ENCODE results near the gene OVOL1. TPM values are rescaled to one million over a fixed set of nuclear protein-coding genes. Genes with fewer than 3 reads are reported as not detected.

Gene OVOL1
- polyA plus RNA-seq, 3 donors: 0.08 TPM; not detected in 2

DNA sequence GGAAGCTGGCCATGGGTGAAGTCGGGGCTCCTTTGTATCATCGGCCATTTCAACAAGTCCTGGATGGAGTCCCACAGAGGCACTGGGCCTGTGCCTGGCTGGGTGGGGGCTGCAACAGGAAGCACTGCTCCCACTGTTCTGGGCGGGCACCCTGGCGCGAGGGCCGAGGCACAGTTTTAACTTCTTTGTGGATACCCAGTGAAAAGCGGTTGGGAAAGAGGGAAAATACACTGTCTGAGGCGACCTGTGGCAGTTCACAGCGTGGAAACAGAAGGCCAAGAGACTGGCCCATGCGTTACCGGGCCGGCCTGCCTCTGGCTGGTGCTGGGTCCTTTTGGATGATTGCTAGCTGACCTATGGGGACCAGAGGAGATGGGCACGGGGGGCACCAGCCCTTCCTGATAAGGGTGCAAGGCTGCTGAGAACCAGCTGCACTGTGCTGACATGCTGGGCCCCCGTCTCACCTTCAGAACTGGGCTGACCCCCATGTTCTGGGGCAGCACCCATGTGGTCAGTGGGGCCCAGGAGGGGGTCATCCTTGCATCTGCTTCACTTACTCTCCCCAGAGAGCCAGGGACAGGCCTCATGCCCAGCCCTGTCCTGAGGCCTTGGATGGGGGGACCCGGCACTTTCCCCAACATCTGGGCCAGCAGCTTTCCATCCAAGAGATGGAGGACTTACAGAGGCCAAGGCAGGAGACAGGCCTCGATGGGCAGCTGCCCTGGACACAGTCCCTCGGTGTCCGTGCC, 4.2 kb downstream of the OVOL1 start:
- Histone ChIP-seq H3K9ac (ENCODE audit: insufficient read depth, low read length, poor library complexity, severe bottlenecking) (no peak overlapping the region), H3K4me2 (replicated peaks; ENCODE audit: extremely low read depth, low read length, poor library complexity, severe bottlenecking) (no peak overlapping the region), H3K4me3 (replicated peaks in 1 of 3; ENCODE audit: low read depth in 2 of 3, low read length in 3 of 3) (no peak overlapping the region), H3K79me2 (ENCODE audit: insufficient read depth, low read length) (no peaks in the 10 kb centered on the region), H3K36me3 (replicated peaks in 1 of 2; ENCODE audit: control insufficient read depth in 1 of 2, insufficient read depth in 2 of 2, low read length in 2 of 2) (no peaks in the 10 kb centered on the region), H4K20me1 (ENCODE audit: insufficient read depth, low read length) (no peaks in the 10 kb centered on the region), H3K9me3 (replicated peaks in 1 of 2; ENCODE audit: control insufficient read depth in 1 of 2, insufficient read depth in 1 of 2, low read length in 2 of 2) (peaks cover 0 to 14% of the 10 kb centered on the region in 2 donors), H2AFZ (ENCODE audit: insufficient read depth, low read depth, low read length, poor library complexity, severe bottlenecking) (peak overlapping the region; percentile 52), H3K27ac (ENCODE audit: low read depth in 1 of 2, low read length in 2 of 2) (no peak overlapping the region), H3K27me3 (ENCODE audit: control insufficient read depth in 2 of 2, insufficient read depth in 2 of 2, low read length in 2 of 2) (peaks cover 18 to 41% of the 10 kb centered on the region in 2 donors), H3K4me1 (ENCODE audit: control insufficient read depth in 1 of 2, insufficient read depth in 2 of 2, low read length in 2 of 2) (peaks cover 26 to 33% of the 10 kb centered on the region in 2 donors)
- Mint-ChIP-seq H3K4me3 (no peak overlapping the region), H3K9me3 (peaks cover 0 to 17% (median 5%) of the 10 kb centered on the region in 7 donors), H3K27ac (peak overlapping the region in 2 of 7 donors; percentile 4 to 25), H3K36me3 (peaks cover 0 to 3% of the 10 kb centered on the region in 2 donors), H3K4me1 (peaks cover 30% of the 10 kb centered on the region), H3K27me3 (ENCODE audit: low read depth in 3 of 3) (peaks cover 33 to 47% (median 44%) of the 10 kb centered on the region in 3 donors)
- WGBS (ENCODE audit: insufficient coverage): 90% methylated on average over 17 of the region's 18 CpGs
- TF ChIP-seq, protein P1, sequence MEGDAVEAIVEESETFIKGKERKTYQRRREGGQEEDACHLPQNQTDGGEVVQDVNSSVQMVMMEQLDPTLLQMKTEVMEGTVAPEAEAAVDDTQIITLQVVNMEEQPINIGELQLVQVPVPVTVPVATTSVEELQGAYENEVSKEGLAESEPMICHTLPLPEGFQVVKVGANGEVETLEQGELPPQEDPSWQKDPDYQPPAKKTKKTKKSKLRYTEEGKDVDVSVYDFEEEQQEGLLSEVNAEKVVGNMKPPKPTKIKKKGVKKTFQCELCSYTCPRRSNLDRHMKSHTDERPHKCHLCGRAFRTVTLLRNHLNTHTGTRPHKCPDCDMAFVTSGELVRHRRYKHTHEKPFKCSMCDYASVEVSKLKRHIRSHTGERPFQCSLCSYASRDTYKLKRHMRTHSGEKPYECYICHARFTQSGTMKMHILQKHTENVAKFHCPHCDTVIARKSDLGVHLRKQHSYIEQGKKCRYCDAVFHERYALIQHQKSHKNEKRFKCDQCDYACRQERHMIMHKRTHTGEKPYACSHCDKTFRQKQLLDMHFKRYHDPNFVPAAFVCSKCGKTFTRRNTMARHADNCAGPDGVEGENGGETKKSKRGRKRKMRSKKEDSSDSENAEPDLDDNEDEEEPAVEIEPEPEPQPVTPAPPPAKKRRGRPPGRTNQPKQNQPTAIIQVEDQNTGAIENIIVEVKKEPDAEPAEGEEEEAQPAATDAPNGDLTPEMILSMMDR (IDR thresholded peaks at IDR 0.05): no peak
- DNase-seq: no peak
- intact Hi-C loops (cut with micrococcal nuclease): no loop called here

GRCh38 chr11:65791719-65792213, 4.9 kb downstream of the OVOL1 start:
- 18% methylated on average over 5 of the region's 13 CpGs for WGBS (ENCODE audit: insufficient coverage)

More at GRCh38 chr11:65791719-65792213, 4.9 kb downstream of the OVOL1 start:
- H3K4me1 Mint-ChIP-seq: peaks cover 28% of the 10 kb centered on the region
- H3K9me3 ChIP-seq (replicated peaks in 1 of 2; ENCODE audit: control insufficient read depth in 1 of 2, insufficient read depth in 1 of 2, low read length in 2 of 2): peaks cover 0 to 12% of the 10 kb centered on the region in 2 donors
- intact Hi-C loops (cut with micrococcal nuclease): no loop called here
- no peaks in the 10 kb centered on the region for H3K36me3 ChIP-seq (replicated peaks in 1 of 2; ENCODE audit: control insufficient read depth in 1 of 2, insufficient read depth in 2 of 2, low read length in 2 of 2)
- peak overlapping the region in 3 of 7 donors; percentile 4 to 25 (median 16) for H3K27ac Mint-ChIP-seq
- no peak overlapping the region for H3K4me2 ChIP-seq (replicated peaks; ENCODE audit: extremely low read depth, low read length, poor library complexity, severe bottlenecking)
- H3K4me3 Mint-ChIP-seq: no peak overlapping the region
- H3K9ac ChIP-seq (ENCODE audit: insufficient read depth, low read length, poor library complexity, severe bottlenecking): no peak overlapping the region
- peak overlapping the region; percentile 52 for H2AFZ ChIP-seq (ENCODE audit: insufficient read depth, low read depth, low read length, poor library complexity, severe bottlenecking)
- peak; percentile 42 to 73 (median 60) for DNase-seq
- no peak overlapping the region for H3K27ac ChIP-seq (ENCODE audit: low read depth in 1 of 2, low read length in 2 of 2)
- TF ChIP-seq, protein P1 (IDR thresholded peaks at IDR 0.05): no peak
- peaks cover 32 to 45% (median 41%) of the 10 kb centered on the region in 3 donors for H3K27me3 Mint-ChIP-seq (ENCODE audit: low read depth in 3 of 3)
- H3K9me3 Mint-ChIP-seq: peaks cover 0 to 14% (median 5%) of the 10 kb centered on the region in 7 donors
- no peaks in the 10 kb centered on the region for H3K79me2 ChIP-seq (ENCODE audit: insufficient read depth, low read length)
- peaks cover 13 to 36% of the 10 kb centered on the region in 2 donors for H3K27me3 ChIP-seq (ENCODE audit: control insufficient read depth in 2 of 2, insufficient read depth in 2 of 2, low read length in 2 of 2)
- no peaks in the 10 kb centered on the region for H4K20me1 ChIP-seq (ENCODE audit: insufficient read depth, low read length)
- peaks cover 0 to 3% of the 10 kb centered on the region in 2 donors for H3K36me3 Mint-ChIP-seq
- peaks cover 24 to 27% of the 10 kb centered on the region in 2 donors for H3K4me1 ChIP-seq (ENCODE audit: control insufficient read depth in 1 of 2, insufficient read depth in 2 of 2, low read length in 2 of 2)
- no peak overlapping the region for H3K4me3 ChIP-seq (replicated peaks in 1 of 3; ENCODE audit: low read depth in 2 of 3, low read length in 3 of 3)
